ENCODE measurements around the gene PF4V1. TPM values are rescaled to one million over a fixed set of nuclear protein-coding genes. Genes with fewer than 3 reads are reported as not detected.

PF4V1 gene
- total RNA-seq, 1 donor, result not detected

DNA sequence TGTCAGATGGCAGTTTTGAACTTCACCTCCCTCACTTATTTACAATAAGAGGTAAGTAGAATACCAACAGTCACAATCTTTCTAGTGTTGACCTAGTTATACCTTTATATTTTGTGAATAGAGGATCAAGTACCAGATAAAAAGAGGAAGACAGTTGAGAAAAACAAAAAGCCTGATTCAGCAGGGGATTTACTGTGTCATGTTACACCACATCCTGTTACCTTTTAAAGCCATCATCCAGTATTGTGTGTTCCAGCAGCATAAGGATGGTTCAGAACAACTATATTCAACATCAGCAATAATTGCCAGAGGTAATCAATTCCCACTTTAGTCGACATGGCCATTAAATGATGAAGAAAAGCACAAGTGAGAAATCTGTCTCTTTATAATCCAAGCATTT, 38.0 kb upstream of the PF4V1 start:
- Histone ChIP-seq H3K4me1 (ENCODE audit: insufficient read depth, low read length) (peaks cover 3% of the 10 kb centered on the region), H4K20me1 (ENCODE audit: insufficient read depth, low read length) (no peaks in the 10 kb centered on the region), H3K36me3 (ENCODE audit: insufficient read depth, low read length) (no peaks in the 10 kb centered on the region), H3K27ac (ENCODE audit: low read depth, low read length) (no peak overlapping the region), H3K4me3 (ENCODE audit: insufficient read depth, low read length) (no peak overlapping the region), H3K4me2 (ENCODE audit: insufficient read depth, low read length) (no peak overlapping the region), H3K9me3 (ENCODE audit: low read depth, low read length) (no peaks in the 10 kb centered on the region), H2AFZ (ENCODE audit: low read length) (no peak overlapping the region), H3K79me2 (ENCODE audit: insufficient read depth, low read length) (no peaks in the 10 kb centered on the region), H3K27me3 (ENCODE audit: insufficient read depth, low read length) (no peaks in the 10 kb centered on the region)
- DNase-seq (ENCODE audit: insufficient read length, low spot score, missing footprints), result no peak
- TF ChIP-seq, protein P1, sequence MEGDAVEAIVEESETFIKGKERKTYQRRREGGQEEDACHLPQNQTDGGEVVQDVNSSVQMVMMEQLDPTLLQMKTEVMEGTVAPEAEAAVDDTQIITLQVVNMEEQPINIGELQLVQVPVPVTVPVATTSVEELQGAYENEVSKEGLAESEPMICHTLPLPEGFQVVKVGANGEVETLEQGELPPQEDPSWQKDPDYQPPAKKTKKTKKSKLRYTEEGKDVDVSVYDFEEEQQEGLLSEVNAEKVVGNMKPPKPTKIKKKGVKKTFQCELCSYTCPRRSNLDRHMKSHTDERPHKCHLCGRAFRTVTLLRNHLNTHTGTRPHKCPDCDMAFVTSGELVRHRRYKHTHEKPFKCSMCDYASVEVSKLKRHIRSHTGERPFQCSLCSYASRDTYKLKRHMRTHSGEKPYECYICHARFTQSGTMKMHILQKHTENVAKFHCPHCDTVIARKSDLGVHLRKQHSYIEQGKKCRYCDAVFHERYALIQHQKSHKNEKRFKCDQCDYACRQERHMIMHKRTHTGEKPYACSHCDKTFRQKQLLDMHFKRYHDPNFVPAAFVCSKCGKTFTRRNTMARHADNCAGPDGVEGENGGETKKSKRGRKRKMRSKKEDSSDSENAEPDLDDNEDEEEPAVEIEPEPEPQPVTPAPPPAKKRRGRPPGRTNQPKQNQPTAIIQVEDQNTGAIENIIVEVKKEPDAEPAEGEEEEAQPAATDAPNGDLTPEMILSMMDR (IDR thresholded peaks at IDR 0.05; ENCODE audit: extremely low read depth, low read depth, low read length), result no peak

DNA sequence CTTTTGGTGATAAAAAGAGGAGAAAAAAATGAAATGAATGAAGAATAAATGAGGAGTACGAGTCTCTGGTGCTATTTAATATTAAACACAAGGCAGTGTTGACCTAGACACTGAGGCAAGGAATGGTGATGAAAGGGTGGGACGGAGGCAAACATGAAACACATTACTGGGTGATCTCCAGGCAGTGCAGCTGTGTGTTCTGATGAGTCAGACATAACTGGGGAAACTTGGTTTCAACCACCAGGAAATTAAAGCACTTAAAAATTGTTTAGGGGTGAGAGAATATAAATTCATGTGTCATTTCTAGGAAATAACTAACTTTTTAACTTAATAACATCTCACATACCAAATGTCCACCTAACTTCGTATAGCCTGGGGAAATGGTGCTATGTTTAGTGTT, 36.3 kb upstream of the PF4V1 start:
- Histone ChIP-seq H3K4me1 (ENCODE audit: insufficient read depth, low read length) (peaks cover 3% of the 10 kb centered on the region), H3K9me3 (ENCODE audit: low read depth, low read length) (no peaks in the 10 kb centered on the region), H3K36me3 (ENCODE audit: insufficient read depth, low read length) (no peaks in the 10 kb centered on the region), H3K4me3 (ENCODE audit: insufficient read depth, low read length) (no peak overlapping the region), H3K27me3 (ENCODE audit: insufficient read depth, low read length) (no peaks in the 10 kb centered on the region), H4K20me1 (ENCODE audit: insufficient read depth, low read length) (no peaks in the 10 kb centered on the region), H3K27ac (ENCODE audit: low read depth, low read length) (no peak overlapping the region), H2AFZ (ENCODE audit: low read length) (no peak overlapping the region), H3K79me2 (ENCODE audit: insufficient read depth, low read length) (no peaks in the 10 kb centered on the region), H3K4me2 (ENCODE audit: insufficient read depth, low read length) (no peak overlapping the region)
- TF ChIP-seq, protein P1 (IDR thresholded peaks at IDR 0.05; ENCODE audit: extremely low read depth, low read depth, low read length), result no peak
- no peak for DNase-seq (ENCODE audit: insufficient read length, low spot score, missing footprints)

DNA sequence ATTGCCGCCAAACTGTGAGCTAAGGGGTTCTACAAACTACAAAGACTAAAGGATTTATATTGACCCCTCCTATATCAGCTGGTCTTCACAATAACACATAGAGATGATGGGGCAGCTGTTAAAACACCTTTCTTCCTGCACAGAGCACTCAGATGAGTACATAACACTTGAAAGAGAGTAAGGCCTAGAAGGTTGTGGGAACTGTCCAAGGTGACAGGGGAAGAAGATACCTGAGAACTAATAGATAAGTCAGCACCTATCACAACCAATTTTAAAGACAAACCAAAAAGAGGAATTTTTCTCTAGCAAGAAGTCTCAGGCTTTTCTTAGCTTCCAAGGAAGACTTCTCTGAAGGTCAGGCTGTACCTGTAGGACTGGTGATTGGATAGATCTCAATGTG, 35.8 kb upstream of the PF4V1 start:
- H2AFZ ChIP-seq (ENCODE audit: low read length), result no peak overlapping the region
- TF ChIP-seq, protein P1 (IDR thresholded peaks at IDR 0.05; ENCODE audit: extremely low read depth, low read depth, low read length), result no peak
- H3K4me3 ChIP-seq (ENCODE audit: insufficient read depth, low read length), result no peak overlapping the region
- H3K27ac ChIP-seq (ENCODE audit: low read depth, low read length), result no peak overlapping the region
- H3K27me3 ChIP-seq (ENCODE audit: insufficient read depth, low read length), result no peaks in the 10 kb centered on the region
- H3K36me3 ChIP-seq (ENCODE audit: insufficient read depth, low read length), result no peaks in the 10 kb centered on the region
- H3K9me3 ChIP-seq (ENCODE audit: low read depth, low read length), result no peaks in the 10 kb centered on the region
- H3K4me2 ChIP-seq (ENCODE audit: insufficient read depth, low read length), result no peak overlapping the region
- H3K79me2 ChIP-seq (ENCODE audit: insufficient read depth, low read length), result no peaks in the 10 kb centered on the region
- no peaks in the 10 kb centered on the region for H4K20me1 ChIP-seq (ENCODE audit: insufficient read depth, low read length)
- no peak for DNase-seq (ENCODE audit: insufficient read length, low spot score, missing footprints)
- H3K4me1 ChIP-seq (ENCODE audit: insufficient read depth, low read length), result peaks cover 3% of the 10 kb centered on the region

DNA sequence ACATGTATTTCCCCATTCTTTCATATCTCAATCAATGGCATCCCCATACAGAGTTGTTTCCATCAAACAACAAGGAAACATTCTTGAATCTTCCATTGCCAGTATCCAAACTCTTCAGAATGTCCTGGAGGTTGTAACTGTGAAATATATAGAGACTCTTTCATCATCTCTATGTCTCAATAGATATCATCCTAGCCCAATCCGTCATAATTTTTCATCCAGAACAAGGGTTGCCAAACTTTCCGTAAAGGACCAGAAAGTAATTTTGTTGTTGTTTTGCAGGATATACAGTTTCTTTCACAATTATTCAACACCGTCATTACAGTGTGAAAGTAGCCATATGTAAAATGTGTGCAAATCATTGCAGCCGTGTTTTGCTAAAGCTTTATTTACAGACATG, 31.8 kb upstream of the PF4V1 start:
- H3K36me3 ChIP-seq (ENCODE audit: insufficient read depth, low read length), result no peaks in the 10 kb centered on the region
- no peak overlapping the region for H3K27ac ChIP-seq (ENCODE audit: low read depth, low read length)
- no peak overlapping the region for H3K4me2 ChIP-seq (ENCODE audit: insufficient read depth, low read length)
- no peaks in the 10 kb centered on the region for H3K27me3 ChIP-seq (ENCODE audit: insufficient read depth, low read length)
- H3K9me3 ChIP-seq (ENCODE audit: low read depth, low read length), result no peaks in the 10 kb centered on the region
- no peak overlapping the region for H3K4me3 ChIP-seq (ENCODE audit: insufficient read depth, low read length)
- no peaks in the 10 kb centered on the region for H4K20me1 ChIP-seq (ENCODE audit: insufficient read depth, low read length)
- H2AFZ ChIP-seq (ENCODE audit: low read length), result no peak overlapping the region
- no peaks in the 10 kb centered on the region for H3K79me2 ChIP-seq (ENCODE audit: insufficient read depth, low read length)
- TF ChIP-seq, protein P1 (IDR thresholded peaks at IDR 0.05; ENCODE audit: extremely low read depth, low read depth, low read length), result no peak
- DNase-seq (ENCODE audit: insufficient read length, low spot score, missing footprints), result no peak
- H3K4me1 ChIP-seq (ENCODE audit: insufficient read depth, low read length), result peaks cover 3% of the 10 kb centered on the region

Data from osteoblast (primary cell).